Body of pancreas (tissue), 4 donors: Measurements from ENCODE around the gene C2orf76. TPM values are rescaled to one million over a fixed set of nuclear protein-coding genes. Genes with fewer than 3 reads are reported as not detected.

ENCODE experiments used
- ATAC-seq: fragments of 150-250 bp; one replicate; pipeline ENCODE4 v1.9.1; 2016
- DNase-seq, 4 donors: peaks; one replicate each; pipeline ENCODE4 v3.0.0-alpha.2; 2019
- H3K27ac ChIP-seq, 4 donors: fragments of 200-600 bp; sonication (generic); 1 replicate in 3 of 4; 2 replicates in 1 of 4; pipeline versions ENCODE4 v1.5.1 to v1.6.1; 2016 to 2019; ENCODE audit warnings: mild to moderate bottlenecking in 1 of 4, mixed read lengths in 1 of 4, moderate library complexity in 1 of 4
- H3K27me3 ChIP-seq, 2 donors: fragments of 200-600 bp; sonication (generic); one replicate each; pipeline ENCODE4 v1.6.0; 2016; ENCODE audit warnings: mild to moderate bottlenecking in 1 of 2
- H3K36me3 ChIP-seq, 2 donors: fragments of 200-600 bp; sonication (generic); replicated peaks in 1 of 2; 2 replicates each; pipeline ENCODE4 v1.5.1; 2016; ENCODE audit warnings: low read depth in 2 of 2; ENCODE audit not compliant: insufficient read depth in 1 of 2
- H3K4me1 ChIP-seq: fragments of 200-600 bp; sonication (generic); one replicate; pipeline ENCODE4 v1.6.0; 2016
- H3K4me3 ChIP-seq, 2 donors: fragments of 200-600 bp; sonication (generic); 1 replicate in 1 of 2; 2 replicates in 1 of 2; pipeline ENCODE4 v1.5.1; 2016 to 2019
- H3K9me3 ChIP-seq, 3 donors: fragments of 200-600 bp; sonication (generic); 1 replicate in 2 of 3; 2 replicates in 1 of 3; pipeline ENCODE4 v1.5.1; 2016
- CTCF ChIP-seq, 7 experiments: fragments of 450-650 bp in 4 of 7; fragments of 200-600 bp in 3 of 7; sonication (generic) in 3 of 7; IDR thresholded peaks; one replicate each; pipeline ENCODE4 v1.5.1; 2016 to 2019; ENCODE audit warnings: antibody characterized with exemption in 7 of 7
- POLR2A ChIP-seq, 3 donors: fragments of 450-650 bp; IDR thresholded peaks; one replicate each; pipeline ENCODE4 v1.6.1; 2016; ENCODE audit warnings: antibody characterized with exemption in 3 of 3, mild to moderate bottlenecking in 2 of 3
- WGBS, 2 donors: methylation state at CpG; one replicate each; pipeline ENCODE4 v1.1.5; 2017; 5-methylcytosine and 5-hydroxymethylcytosine counted together
- intact Hi-C: fragments of 100-400 bp; cut with DNase I; formaldehyde crosslinking; loops from one replicate; pipeline ENCODE4 v1.15.1; 2023
- total RNA-seq, 2 donors: library from RNA; depleted of rRNA; stranded (reverse); fragments of >200 nt; gene quantifications; one replicate each; pipeline ENCODE4 v1.1.0, GENCODE V29; 2016

Gene C2orf76
- total RNA-seq, 2 donors from 2014 or later, result 12.5 to 52.4 TPM

- WGBS, 2 donors, result 88 to 94% methylated on average over 9 of the region's 9 CpGs
- H3K27ac ChIP-seq, result peak overlapping the region in 1 of 4 donors; percentile 57
- no peaks in the 10 kb centered on the region for H3K36me3 ChIP-seq
- intact Hi-C loops, result no loop called here
- peaks cover 48% of the 10 kb centered on the region for H3K4me1 ChIP-seq
- no peak for TF ChIP-seq POLR2A (IDR thresholded peaks at IDR 0.05)
- no peak for TF ChIP-seq CTCF (IDR thresholded peaks at IDR 0.05)
- ATAC-seq (no peak), DNase-seq (no peak)
- H3K9me3 ChIP-seq, result no peaks in the 10 kb centered on the region
- H3K4me3 ChIP-seq, result no peak overlapping the region
- H3K27me3 ChIP-seq, result no peaks in the 10 kb centered on the region
These were observed 54.8 kb downstream of the C2orf76 start for GRCh38 chr2:119311831-119312230.

GRCh38 chr2:119311371-119311770, 55.3 kb downstream of the C2orf76 start:
- no peaks in the 10 kb centered on the region for H3K9me3 ChIP-seq
- no peaks in the 10 kb centered on the region for H3K36me3 ChIP-seq
- H3K27ac ChIP-seq, result no peak overlapping the region
- WGBS, 2 donors, result 75 to 78% methylated on average over 5 of the region's 5 CpGs
- H3K4me3 ChIP-seq, result no peak overlapping the region
- H3K4me1 ChIP-seq, result peaks cover 49% of the 10 kb centered on the region
- DNase-seq, result no peak
- intact Hi-C loops, result no loop called here
- no peak for ATAC-seq
- H3K27me3 ChIP-seq, result no peaks in the 10 kb centered on the region
- TF ChIP-seq CTCF (IDR thresholded peaks at IDR 0.05) (peak in 1 of 7 experiments; percentile 4), POLR2A (IDR thresholded peaks at IDR 0.05) (no peak)

- WGBS, 2 donors, result 46 to 55% methylated on average over 4 of the region's 4 CpGs
- ATAC-seq, result no peak
- Histone ChIP-seq H3K9me3 (no peaks in the 10 kb centered on the region), H3K36me3 (no peaks in the 10 kb centered on the region), H3K4me3 (no peak overlapping the region), H3K27me3 (no peaks in the 10 kb centered on the region), H3K27ac (no peak overlapping the region), H3K4me1 (peaks cover 44% of the 10 kb centered on the region)
- DNase-seq, result no peak
- intact Hi-C loops, result no loop called here
- TF ChIP-seq CTCF (IDR thresholded peaks at IDR 0.05) (no peak), POLR2A (IDR thresholded peaks at IDR 0.05) (no peak)
These were observed 57.8 kb downstream of the C2orf76 start for GRCh38 chr2:119308793-119309330.

GRCh38 chr2:119307419-119308140, 59.1 kb downstream of the C2orf76 start:
- H3K4me1 ChIP-seq, result peaks cover 32% of the 10 kb centered on the region
- 46 to 54% methylated on average over 7 of the region's 7 CpGs for WGBS, 2 donors
- no peaks in the 10 kb centered on the region for H3K9me3 ChIP-seq
- TF ChIP-seq CTCF (IDR thresholded peaks at IDR 0.05) (no peak), POLR2A (IDR thresholded peaks at IDR 0.05) (no peak)
- H3K27ac ChIP-seq, result peak overlapping the region in 2 of 4 donors; percentile 10 to 14
- no peaks in the 10 kb centered on the region for H3K36me3 ChIP-seq
- intact Hi-C loops, result no loop called here
- ATAC-seq (no peak), DNase-seq (no peak)
- H3K27me3 ChIP-seq, result no peaks in the 10 kb centered on the region
- no peak overlapping the region for H3K4me3 ChIP-seq

- DNase-seq (no peak), ATAC-seq (peak; percentile 28)
- peak overlapping the region in 3 of 4 donors; percentile 40 to 69 (median 60) for H3K27ac ChIP-seq
- peaks cover 26% of the 10 kb centered on the region for H3K4me1 ChIP-seq
- intact Hi-C loops, result no loop called here
- no peak overlapping the region for H3K4me3 ChIP-seq
- H3K36me3 ChIP-seq, result no peaks in the 10 kb centered on the region
- H3K9me3 ChIP-seq, result no peaks in the 10 kb centered on the region
- WGBS, 2 donors, result 26 to 45% methylated on average over 10 of the region's 10 CpGs
- H3K27me3 ChIP-seq, result no peaks in the 10 kb centered on the region
- TF ChIP-seq POLR2A (IDR thresholded peaks at IDR 0.05), result no peak
- no peak for TF ChIP-seq CTCF (IDR thresholded peaks at IDR 0.05)
These were observed 60.4 kb downstream of the C2orf76 start for GRCh38 chr2:119306196-119306590.
